Bronchial epithelial cell (primary cell): ENCODE data around the gene KRTAP19-3. TPM values are rescaled to one million over a fixed set of nuclear protein-coding genes. Genes with fewer than 3 reads are reported as not detected.
"Not testable (repeated sequence)": the region's sequence is repeated elsewhere in the genome, so short reads cannot be mapped to it uniquely, and the experiment has no call there.

Experiments
- DNase-seq: peaks from one replicate; pipeline ENCODE4 v3.0.0-alpha.2; 2010; ENCODE audit warnings: low read depth
- FAIRE-seq: peaks from 2 replicates; lab custom pipeline; 2011; peaks lifted over from hg19 to GRCh38; lab: Jason Lieb, UNC
- H3K27me3 ChIP-seq: 2 replicates; pipeline ENCODE4 v1.5.1; 2011; ENCODE audit warnings: low read length; ENCODE audit not compliant: control insufficient read depth, insufficient read depth
- H3K36me3 ChIP-seq: 2 replicates; pipeline ENCODE4 v1.5.1; 2011; ENCODE audit warnings: low read length; ENCODE audit not compliant: control insufficient read depth, insufficient read depth
- H3K4me3 ChIP-seq: 2 replicates; pipeline ENCODE4 v1.5.1; 2011; ENCODE audit warnings: mild to moderate bottlenecking, low read depth, low read length, control low read depth
- CTCF ChIP-seq: IDR thresholded peaks from 2 replicates; pipeline ENCODE4 v1.5.1; 2011; ENCODE audit warnings: mild to moderate bottlenecking, moderate library complexity, low read length, control low read depth, inconsistent platforms; ENCODE audit not compliant: insufficient read depth, severe bottlenecking
- total RNA-seq: library from RNA; depleted of rRNA; stranded (reverse); fragments of >200 nt; gene quantifications from 2 replicates; pipeline ENCODE4 v1.2.1, GENCODE V29; 2014

KRTAP19-3 gene
- total RNA-seq: not detected in 2 replicates

GRCh38 chr21:30491963-30492428, at the start of gene KRTAP19-3:
KRTAP19-3 (minus strand) TSS chr21:30492013; CDS start chr21:30491957, 56 bp downstream.
- no peak for TF ChIP-seq CTCF
- H3K36me3 ChIP-seq: no peaks in the 10 kb centered on the region
- FAIRE-seq: peak; percentile 95
- DNase-seq: peak; percentile 7
- H3K4me3 ChIP-seq: no peak within 1 kb of the TSS
- no peaks in the 10 kb centered on the region for H3K27me3 ChIP-seq

GRCh38 chr21:30518876-30519275, 27.1 kb upstream of the KRTAP19-3 start:
- Histone ChIP-seq H3K4me3 (no peak overlapping the region), H3K36me3 (no peaks in the 10 kb centered on the region), H3K27me3 (no peaks in the 10 kb centered on the region)
- no peak for FAIRE-seq
- TF ChIP-seq CTCF: no peak
- peak; percentile 8 for DNase-seq

- FAIRE-seq: no peak
Measured at GRCh38 chr21:30515681-30516080, 23.9 kb upstream of the KRTAP19-3 start.

GRCh38 chr21:30505621-30506205, 13.9 kb upstream of the KRTAP19-3 start:
- H3K36me3 ChIP-seq, H3K27me3 ChIP-seq, H3K4me3 ChIP-seq, FAIRE-seq, DNase-seq: not testable (repeated sequence)
- peak; percentile 39 for TF ChIP-seq CTCF

More at GRCh38 chr21:30515681-30516080, 23.9 kb upstream of the KRTAP19-3 start:
- TF ChIP-seq CTCF: no peak
- Histone ChIP-seq H3K4me3 (no peak overlapping the region), H3K27me3 (no peaks in the 10 kb centered on the region), H3K36me3 (no peaks in the 10 kb centered on the region)
- no peak for DNase-seq

- no peak for TF ChIP-seq CTCF
- H3K4me3 ChIP-seq: no peak within 1 kb of the TSS
Measured at GRCh38 chr21:30502041-30502440, 10.2 kb upstream of the KRTAP19-3 start, which contains the start of gene KRTAP19-5. KRTAP19-5 (minus strand) TSS chr21:30502141; CDS start chr21:30502090, 51 bp downstream.

More at GRCh38 chr21:30502041-30502440, 10.2 kb upstream of the KRTAP19-3 start, which contains the start of gene KRTAP19-5:
- DNase-seq (no peak), FAIRE-seq (no peak)
- Histone ChIP-seq H3K27me3 (no peaks in the 10 kb centered on the region), H3K36me3 (no peaks in the 10 kb centered on the region)
